GM21447 (cell line): ENCODE results near the gene MAP3K8.
"Not testable (repeated sequence)": the region's sequence is repeated elsewhere in the genome, so short reads cannot be mapped to it uniquely, and the experiment has no call there.

ENCODE experiments used
- ATAC-seq: cut with Tn5 transposase; IDR thresholded peaks from one replicate; pipeline ENCODE4 v1.9.1; 2021; ENCODE audit not compliant: unreplicated experiment

The MAP3K8 gene

DNA sequence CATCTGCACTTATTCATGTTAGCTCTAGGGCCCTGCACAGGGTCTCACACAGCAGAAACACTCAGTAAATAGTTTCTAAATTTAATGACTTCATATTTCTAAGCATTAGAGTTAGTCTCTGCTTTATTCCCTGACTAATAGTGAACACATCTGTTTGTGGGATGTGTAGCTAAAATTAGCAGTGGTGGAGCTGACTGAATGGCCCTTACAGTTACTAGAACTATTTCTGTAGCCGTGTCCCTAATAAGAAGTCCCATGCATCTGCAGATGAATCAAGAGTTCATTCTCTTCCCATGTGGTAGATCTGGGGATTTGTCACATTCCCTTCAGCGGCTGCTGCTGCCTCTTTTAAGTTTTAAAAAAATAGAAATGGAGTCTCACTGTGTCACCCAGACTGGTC is 11.7 kb downstream of the MAP3K8 start:
- ATAC-seq: no peak

DNA sequence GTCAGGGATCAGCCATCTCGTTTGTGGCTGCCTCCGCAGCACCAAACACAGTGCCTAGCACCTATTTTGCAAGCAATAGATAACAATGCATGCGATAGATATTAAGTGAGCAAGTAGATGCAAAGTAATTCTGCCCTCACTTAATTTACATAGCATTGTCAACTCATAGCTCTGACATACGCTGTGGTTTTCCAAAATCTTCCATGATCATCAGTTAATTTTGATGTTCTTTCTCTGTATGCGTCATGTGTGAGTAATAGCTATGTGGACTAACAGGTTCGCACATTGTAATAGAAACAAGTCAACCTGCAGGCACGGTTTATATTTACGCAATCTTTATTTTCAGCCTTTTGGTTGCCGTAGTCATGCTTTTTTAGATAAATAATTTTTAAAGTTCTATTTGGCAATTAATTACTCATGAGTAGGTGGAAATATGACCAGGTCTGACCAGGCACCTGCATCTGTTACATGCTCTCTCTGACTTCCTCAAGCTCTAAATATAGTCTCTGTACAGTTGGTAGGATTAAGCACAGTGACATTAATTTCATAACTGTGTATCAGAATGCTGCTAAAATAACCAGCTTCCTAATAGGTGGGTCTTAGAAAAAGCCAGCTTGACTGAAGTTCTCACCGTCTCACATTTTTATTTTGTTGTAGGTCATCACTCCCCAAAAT is 13.3 kb downstream of the MAP3K8 start:
- no peak for ATAC-seq

DNA sequence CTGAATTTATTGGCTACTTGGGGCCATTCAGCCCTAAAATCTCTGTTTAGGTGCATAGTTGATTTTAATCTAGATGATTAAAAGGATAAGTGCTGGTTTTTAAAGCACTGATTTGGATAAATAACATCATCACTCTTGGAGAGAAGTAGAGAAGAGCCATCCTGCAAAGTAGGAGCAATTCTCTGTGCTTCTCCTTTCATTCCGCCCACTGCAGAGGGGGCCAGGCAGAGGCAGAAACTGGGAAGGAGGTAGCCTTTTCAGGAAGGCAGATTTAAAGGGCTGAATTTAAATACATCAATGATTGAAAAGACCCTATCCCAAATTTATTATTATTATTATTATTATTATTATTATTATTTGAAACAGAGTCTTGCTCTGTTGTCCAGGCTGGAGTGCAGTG is 14.1 kb downstream of the MAP3K8 start:
- no peak for ATAC-seq

DNA sequence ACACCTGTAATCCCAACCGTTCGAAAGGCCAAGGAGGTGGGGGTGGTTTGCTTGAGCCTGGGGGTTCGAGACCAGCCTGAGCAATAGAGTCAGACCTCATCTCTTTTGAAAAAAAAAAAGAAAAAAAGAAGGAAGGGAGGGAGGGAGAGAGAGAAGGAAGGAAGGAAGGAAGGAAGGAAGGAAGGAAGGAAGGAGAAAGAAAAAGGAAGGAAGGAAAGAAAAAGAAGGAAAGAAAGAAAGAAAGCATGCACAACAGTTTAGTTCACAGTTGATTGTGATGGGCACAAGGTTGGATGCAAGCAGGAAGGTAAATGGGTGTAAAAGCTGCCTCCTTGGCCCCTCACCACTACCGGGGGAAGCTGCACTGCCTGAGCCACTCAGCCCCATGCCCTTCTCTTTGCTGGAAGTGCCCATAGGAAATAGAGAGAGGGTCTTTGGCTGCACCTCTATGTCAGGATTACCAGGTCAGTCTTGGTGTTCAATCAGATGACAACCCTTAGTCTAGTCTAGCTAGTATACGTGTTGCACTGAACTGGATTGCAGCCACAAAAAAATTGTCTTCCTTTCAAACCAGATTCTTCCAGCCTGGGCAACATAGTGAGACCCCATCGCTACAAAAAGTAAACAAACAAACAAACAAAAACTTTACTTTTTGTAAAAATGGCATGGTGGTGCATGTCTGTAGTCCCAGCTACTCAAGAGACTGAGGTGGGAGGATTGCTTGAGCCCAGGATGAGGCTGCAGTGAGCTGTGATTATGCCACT is 20.0 kb downstream of the MAP3K8 start:
- ATAC-seq: no peak

DNA sequence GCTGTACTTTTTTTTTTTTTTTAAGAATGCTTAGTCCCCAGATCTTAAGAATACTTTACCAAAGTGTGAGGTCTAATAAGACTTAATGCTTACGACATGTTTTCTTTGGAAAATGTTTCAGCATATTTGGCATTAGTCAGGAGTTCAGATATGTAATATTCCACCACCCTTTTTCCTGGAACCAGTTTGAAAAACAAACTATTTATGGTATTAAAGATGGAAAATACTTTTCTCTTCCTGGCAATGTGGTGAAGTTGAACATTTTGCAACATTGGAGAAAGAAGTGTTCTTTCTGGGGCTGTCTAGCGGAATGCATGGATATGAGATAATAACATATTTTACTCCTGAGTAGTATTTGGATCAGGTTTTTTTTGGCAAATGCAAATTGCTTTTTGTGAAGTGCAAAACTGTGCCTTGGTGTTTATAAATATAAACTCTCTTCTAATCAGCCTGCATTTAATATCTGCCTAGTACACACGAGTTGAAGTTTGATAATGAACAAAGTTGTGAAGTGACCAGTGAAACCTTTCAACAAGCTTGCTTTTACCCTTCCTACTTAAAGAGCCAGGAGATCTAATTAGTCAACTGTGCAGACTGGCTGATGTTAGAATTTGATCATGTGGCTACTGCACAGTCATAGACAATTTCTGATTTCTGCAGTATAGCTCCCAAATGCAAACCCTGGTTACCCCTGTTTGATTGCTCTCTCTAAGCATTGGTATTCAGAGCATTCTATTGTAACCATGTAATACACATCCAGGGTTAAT is 20.9 kb downstream of the MAP3K8 start:
- no peak for ATAC-seq

DNA sequence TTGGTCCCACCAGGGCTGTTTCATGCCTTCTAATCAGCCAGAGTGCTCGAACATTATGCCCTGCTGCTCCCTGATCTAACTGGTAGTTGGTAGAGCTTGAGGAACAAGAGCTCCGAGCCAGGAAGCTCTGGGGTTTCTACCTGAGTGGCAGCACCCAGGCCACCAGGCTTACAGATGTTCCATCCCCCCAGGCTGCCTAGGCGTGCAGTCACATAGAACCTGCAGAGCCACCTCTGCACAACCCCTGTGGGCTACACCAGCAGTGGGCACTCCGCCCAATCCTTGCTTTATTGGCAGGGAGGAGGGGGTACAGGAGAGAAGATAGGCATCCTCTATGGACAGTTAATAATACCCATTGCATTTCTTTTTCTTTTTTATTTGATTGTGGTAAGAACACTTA is 21.8 kb downstream of the MAP3K8 start:
- peak; percentile 72 for ATAC-seq

DNA sequence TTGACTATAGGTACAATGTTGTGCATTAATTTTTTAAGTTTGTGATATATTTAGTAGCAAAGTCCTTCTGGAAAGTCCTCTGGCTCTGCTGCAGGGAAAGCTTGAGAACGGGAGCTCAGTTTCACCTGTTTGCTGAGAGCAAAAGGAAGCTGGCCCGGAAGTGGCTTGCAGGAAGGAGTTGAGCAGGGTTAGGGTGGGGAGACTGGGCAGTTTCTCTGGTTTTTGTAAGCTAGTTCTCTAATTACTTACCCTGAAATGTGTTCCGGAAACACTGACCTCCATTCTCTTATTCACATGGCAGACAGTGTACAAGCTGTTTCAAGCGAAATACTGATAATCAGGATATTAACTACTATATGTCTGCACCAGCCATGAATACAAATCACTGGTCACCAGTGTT is 22.3 kb downstream of the MAP3K8 start:
- ATAC-seq: peak; percentile 87

DNA sequence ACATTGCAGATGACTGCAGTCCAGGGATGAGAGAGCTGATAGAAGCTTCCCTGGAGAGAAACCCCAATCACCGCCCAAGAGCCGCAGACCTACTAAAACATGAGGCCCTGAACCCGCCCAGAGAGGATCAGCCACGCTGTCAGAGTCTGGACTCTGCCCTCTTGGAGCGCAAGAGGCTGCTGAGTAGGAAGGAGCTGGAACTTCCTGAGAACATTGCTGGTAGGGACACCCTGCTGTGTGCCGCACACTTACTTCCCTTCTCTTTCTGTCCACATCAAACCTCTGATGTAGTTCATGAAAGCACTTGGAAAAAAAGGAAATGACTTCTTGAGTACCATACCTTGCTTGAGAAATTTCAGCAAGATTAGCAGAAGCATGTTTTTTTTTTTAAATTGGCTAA is 25.3 kb downstream of the MAP3K8 start:
- no peak for ATAC-seq

DNA sequence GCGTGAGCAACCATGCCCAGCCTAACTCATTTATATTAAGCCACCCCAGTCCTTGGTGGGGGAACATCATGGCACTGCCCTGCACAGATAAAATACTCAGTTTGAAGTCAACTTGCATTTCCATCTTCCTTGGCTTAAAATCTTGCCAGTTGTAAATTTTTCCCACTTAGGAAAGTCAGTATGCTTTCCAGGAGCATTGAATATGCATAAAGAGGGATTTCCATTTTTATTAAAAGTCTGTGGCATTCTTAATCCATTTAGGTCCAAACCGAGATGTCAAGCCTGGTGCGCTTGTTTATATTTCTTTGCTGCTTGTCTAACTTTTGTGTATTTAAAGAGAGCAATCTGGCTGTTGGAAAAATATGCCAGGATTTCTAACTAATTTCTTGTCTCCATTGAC is 26.1 kb downstream of the MAP3K8 start:
- no peak for ATAC-seq

DNA sequence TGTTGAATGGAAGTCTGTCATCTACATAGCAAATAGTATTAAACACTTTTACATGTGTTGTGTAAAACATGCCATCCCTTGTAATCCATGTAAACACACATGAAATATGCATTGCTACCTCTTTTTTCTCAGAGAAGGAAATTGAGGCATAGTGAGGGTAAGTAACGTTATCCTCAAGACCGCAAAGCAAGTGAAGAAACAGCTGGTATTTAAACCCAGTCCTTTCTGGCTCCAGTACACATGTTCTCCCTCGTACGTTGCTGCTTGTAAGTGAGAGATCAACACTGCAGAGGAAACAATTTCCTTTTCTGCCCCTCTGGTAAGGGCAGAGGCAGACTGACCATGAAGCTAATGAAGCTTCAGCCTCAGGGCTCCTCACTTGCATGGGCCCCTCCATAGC is 28.5 kb downstream of the MAP3K8 start:
- no peak for ATAC-seq

DNA sequence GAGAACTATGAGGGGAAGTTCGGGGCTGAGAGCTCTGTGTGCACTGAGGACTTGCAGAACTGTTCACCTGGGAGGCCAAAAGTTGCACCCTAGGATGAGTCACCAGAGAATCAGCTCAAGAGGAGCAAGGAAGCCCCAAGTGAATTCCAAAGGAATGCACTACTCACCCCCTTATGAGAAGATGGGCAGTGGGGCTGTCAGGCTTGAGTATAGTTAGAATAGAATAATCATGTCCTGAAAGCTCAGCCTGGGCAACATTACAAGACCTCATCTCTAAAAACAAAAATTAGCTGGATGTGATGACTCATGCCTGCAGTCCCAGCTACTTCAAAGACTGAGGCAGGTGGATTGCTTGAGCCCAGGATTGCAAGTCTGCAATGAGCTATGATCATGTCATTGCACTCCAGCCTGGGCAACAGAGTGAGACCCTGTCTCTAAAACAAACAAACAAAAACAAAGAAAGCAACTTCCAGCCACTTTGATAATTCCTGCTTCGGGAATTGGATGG is 30.0 kb downstream of the MAP3K8 start:
- no peak for ATAC-seq

DNA sequence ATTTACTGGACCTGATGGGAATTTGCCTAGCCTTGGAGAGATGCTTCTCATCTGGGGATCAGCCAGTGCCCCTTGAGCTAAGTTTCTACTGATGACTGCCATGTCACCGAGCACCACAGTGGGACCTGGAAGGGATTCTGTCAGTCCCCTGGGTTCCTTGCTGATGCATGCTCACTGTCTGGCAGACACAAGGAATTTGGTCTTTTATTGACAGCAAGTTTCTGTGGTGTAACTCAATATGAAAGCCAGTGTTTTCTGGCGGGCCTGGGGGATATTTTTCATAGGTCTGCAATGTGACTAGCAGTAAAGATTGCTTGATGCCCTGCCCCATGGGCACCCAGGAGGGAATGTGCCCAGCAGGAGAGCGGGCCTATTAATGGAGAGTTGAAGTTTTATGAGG is 30.7 kb downstream of the MAP3K8 start:
- ATAC-seq: no peak

DNA sequence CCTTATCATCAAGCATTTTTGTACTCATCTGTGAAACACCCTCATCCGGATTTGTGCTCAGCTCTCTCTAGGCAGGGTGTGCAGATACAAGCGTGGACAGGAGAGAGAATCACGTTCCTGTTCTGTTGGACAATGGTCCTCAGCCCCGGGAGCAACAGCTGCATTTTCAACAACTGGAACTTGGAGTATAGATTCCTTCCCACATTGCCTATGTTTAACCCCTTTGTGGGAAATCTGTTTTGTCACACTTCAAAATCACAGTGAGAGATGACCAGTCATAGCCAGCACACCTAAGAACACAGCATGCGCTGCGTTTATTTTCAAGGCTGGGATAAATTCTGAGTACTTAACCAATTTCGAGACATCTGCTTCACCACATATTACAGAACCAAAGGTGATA is 32.5 kb downstream of the MAP3K8 start:
- no peak for ATAC-seq

DNA sequence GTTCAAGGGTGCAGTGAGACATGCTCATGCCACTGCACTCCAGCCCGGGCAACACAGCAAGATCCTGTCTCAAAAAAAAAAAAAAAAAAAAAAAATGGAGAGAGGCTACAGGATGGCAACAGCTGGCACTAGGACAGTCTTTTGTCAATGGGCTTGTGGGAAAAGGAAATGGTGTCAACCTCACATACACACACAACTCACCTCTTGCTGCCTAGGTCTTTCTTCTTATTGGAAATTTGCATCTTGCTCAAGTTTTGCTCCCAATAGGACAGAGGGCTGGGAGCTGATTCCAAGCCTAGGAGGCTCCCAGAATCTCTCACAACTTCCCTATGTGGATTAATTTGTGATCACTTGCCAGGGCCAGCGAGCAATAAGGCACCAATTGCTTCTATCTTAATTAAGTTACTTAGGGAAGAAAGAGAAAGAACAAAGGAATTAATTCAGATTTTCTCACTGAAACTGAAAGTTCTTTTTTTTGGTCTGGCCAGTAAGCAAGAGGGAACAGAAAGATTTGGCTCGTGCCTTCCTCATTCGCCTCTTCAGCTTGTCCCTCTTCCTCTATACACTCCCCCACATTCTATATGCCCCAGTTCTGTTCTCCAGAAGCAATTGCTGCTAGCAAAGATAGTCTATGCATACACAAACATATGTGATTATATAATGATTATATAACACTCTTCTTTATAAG is 33.8 kb downstream of the MAP3K8 start:
- ATAC-seq: peak; percentile 68

DNA sequence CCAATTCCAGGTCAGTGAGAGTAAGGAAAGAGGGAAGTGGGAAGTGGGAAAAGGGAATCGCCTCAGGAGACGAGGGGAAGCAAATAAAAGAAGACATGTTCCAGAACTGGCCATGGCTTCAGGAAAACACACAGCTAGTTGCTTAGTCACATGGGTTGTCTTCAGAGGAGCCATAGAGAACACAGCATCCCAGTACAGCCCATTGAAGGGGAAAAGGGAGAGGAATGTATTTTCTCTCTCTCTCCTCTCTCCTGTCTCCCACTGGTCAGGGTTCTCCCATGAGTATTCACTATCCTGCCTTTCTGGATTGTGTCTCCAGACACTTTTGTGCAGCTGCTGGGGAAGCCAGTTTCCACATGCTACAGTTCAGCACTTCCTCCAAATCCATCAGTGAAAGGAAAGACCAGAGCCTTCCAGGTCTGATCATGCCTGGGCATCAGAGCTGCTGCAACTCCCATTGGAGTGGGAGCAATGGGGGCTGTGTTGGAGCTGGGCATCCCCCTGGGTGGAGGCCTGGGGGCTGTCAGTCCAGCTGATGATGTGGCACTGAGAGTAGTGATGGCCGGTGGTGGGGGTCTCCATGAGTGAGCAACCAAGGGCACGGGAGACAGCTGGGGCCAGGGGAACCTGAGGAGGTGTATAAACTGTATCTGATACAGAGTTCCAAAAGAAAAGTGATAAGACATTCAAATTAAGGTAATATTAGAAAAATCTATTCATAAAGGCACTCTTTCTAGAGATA is 38.6 kb downstream of the MAP3K8 start:
- ATAC-seq: no peak

DNA sequence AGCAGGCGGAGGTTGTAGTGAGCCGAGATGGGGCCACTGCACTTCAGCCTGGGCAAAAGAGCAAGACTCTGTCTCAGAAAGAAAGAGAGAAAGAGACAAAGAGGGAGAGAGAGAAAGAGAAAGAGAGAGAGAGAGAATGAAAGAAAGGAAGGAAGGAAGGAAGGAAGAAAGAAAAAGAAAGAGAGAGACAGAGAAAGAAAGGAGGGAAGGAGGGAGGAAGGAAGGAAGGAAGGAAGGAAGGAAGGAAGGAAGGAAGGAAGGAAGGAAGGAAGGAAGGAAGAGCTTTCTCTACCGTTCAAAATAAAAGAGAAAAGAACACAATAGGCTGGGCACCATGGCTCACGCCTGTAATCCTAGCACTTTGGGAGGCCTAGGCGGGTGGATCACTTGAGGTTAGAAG is 41.5 kb downstream of the MAP3K8 start:
- not testable (repeated sequence) for ATAC-seq

DNA sequence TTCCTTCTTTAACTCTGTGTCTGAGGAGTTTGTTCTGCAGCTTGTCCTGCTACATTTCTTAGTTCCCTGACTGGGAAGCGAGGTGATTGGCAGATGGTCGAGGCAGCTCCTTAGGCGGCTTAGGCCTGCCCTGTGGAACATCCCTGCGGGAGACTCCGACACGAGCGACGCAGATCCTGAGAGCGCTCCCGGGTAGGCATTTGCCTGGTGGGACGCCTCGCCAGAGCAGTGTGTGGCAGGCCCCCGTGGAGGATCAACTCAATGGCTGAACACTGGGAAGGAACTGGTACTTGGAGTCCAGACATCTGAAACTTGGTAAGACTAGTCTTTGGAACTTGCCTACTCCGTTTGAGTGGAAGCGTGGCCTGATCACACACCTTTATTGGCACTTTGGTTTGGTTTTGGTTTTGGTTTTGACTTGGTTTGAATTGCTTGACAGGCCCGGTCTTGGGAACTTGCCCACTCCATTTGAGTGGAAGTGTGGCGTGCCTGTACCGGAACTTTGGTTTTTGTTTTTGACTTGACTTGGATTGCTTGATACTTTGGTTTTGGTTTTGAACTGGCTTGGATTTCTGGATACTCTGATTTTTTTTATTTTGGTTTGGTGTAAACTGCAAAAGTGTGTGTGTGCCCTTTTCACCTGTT is 42.6 kb downstream of the MAP3K8 start:
- ATAC-seq: no peak

DNA sequence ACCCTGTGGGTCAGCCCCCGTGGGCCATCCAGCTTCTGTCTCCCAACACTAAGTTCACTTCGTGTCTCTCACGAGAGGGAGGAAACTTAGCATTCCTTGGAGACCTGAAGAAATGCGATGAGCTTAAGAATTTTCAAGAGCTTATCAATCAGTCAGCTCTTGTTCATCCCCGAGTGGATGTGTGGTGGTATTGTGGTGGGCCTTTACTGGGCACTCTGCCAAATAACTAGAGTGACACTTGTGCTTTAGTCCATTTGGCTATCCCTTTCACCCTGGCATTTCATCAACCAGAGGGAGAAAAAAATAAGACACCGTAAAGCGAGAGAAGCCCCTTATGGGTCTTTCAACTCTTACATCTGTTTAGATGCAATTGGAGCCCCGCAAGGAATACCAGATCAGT is 45.5 kb downstream of the MAP3K8 start:
- ATAC-seq: not testable (repeated sequence)

DNA sequence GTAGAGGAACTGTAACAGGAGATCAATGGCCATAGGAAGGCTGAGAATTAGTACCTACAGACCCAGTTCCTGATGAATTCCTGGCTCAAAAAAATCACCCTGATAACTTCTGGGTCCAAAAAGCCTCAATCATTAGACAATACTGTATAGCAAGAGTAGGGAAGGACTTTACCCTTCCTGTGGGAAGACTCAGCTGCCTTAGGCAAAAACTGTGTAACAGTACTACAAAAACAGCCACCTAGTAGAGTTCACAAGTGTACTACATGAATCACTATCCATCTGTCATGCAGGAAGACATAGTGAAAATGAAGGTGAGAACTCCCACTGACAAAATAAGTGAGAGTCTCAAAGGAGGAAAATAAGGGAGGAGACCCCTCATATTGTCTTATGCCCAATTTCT is 47.6 kb downstream of the MAP3K8 start:
- no peak for ATAC-seq

DNA sequence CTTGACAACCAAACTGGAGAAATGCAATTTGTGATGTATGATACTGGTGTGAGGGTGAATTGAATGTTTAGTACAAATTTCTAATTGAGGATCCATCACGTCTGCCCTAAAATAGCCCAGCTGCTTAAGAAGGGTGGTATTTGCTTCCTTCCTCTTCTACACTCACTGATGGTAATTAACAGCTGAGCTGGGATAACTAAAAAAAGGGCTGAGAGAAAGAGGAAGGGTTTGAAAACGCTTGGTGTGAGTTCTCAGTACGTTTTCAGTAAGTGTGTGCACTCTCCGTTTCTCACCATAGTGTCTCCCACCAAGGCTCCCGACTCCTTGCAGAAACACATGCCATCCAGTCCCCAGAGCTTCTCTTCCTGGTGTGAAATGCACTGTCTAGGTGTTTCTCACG is 54.3 kb downstream of the MAP3K8 start:
- peak; percentile 36 for ATAC-seq
